Measurements from ENCODE around the gene TMEM44. TPM values are rescaled to one million over a fixed set of nuclear protein-coding genes. Genes with fewer than 3 reads are reported as not detected.

Gene TMEM44
- total and polyA plus RNA-seq, 10 donors = 5.5 to 30.3 (median 22.1) TPM

DNA sequence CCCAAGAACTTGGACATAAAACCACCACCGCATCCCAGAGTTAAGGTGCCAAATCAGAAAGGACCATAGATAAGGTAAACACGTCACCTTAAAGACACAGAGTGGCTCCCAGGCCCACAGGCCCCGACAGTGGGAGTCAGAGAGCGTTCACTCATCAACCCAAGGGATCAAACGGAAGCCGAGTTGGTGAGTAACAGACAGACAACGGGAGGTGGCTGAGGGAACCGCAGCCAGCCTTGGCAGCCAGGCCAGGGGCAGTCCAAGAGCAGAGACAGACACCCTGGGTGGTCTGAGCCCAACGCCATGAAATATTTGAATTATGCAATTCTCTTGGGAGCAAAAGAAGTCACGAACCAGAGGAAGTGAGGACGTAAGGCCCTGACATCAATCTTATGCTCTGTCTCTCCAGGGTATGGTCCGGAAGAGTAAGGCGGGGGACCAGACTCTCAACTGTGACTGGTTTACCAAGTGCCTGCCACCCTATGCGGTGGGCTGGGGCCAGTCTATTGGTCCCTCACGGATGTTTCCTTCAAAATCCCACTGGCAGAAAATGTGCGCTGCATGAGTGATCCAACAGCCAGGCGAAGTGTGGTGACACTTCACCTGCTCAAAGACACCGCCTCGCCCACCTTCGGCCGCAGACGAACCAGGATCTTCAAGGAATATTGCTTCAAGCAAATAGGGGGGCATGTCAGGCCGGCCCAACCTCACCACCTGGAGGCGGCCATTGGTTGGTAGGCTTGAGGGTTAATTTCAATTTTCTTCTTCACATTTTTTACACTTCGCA, 34.3 kb downstream of the TMEM44 start:
- Histone ChIP-seq H3K9me3 (no peaks in the 10 kb centered on the region), H3K27ac (no peak overlapping the region), H3K4me3 (no peak overlapping the region), H3K27me3 (replicated peaks in 1 of 7) (no peaks in the 10 kb centered on the region), H3K36me3 (peaks cover 0 to 60% (median 2%) of the 10 kb centered on the region in 6 donors), H3K4me1 (peaks cover 0 to 10% (median 5%) of the 10 kb centered on the region in 6 donors)
- WGBS, 5 donors = 79 to 89% (median 84%) methylated on average over 25 of the region's 25 CpGs
- no peak for DNase-seq
- TF ChIP-seq, protein P1, sequence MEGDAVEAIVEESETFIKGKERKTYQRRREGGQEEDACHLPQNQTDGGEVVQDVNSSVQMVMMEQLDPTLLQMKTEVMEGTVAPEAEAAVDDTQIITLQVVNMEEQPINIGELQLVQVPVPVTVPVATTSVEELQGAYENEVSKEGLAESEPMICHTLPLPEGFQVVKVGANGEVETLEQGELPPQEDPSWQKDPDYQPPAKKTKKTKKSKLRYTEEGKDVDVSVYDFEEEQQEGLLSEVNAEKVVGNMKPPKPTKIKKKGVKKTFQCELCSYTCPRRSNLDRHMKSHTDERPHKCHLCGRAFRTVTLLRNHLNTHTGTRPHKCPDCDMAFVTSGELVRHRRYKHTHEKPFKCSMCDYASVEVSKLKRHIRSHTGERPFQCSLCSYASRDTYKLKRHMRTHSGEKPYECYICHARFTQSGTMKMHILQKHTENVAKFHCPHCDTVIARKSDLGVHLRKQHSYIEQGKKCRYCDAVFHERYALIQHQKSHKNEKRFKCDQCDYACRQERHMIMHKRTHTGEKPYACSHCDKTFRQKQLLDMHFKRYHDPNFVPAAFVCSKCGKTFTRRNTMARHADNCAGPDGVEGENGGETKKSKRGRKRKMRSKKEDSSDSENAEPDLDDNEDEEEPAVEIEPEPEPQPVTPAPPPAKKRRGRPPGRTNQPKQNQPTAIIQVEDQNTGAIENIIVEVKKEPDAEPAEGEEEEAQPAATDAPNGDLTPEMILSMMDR (IDR thresholded peaks at IDR 0.05 in 8 of 11, conservative IDR thresholded peaks at IDR 0.05 in 3 of 11) = no peak
- TF ChIP-seq POLR2A (IDR thresholded peaks at IDR 0.05) = no peak
- no peak for TF ChIP-seq POLR2AphosphoS5 (IDR thresholded peaks at IDR 0.05)
- intact Hi-C loops (cut with DNase I; ENCODE audit: low total_unique reads) = loop anchor here (5.0 kb wide), 1 partner anchor 127 kb away; no protein-coding TSS in a partner anchor

DNA sequence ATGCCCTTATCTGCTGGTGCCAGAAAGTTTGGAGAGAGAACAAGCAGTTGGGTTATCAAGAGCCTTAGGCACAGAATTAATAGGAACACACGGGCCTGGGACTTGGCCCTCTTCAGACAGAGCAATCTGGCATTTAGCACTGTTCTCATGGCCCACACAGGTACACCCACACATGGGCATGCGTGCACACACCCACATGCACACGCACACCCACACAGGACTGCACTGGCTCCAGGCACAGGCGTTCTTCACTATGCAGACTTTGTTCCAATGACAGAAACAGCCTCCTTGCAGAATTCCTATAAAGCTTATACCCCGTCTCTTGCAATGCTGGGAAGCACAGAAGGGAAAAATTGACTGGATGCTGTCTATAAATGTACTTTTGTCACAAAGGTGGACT, 36.3 kb downstream of the TMEM44 start:
- H3K9me3 ChIP-seq = no peaks in the 10 kb centered on the region
- no peaks in the 10 kb centered on the region for H3K27me3 ChIP-seq (replicated peaks in 1 of 7)
- intact Hi-C loops (cut with DNase I; ENCODE audit: low total_unique reads) = loop anchor here (5.0 kb wide), 1 partner anchor 125 kb away; no protein-coding TSS in a partner anchor
- TF ChIP-seq, protein P1 (IDR thresholded peaks at IDR 0.05 in 8 of 11, conservative IDR thresholded peaks at IDR 0.05 in 3 of 11) = no peak
- TF ChIP-seq POLR2A (IDR thresholded peaks at IDR 0.05) (no peak), POLR2AphosphoS5 (IDR thresholded peaks at IDR 0.05) (no peak)
- 85 to 91% (median 90%) methylated on average over 5 of the region's 5 CpGs for WGBS, 5 donors
- H3K27ac ChIP-seq = no peak overlapping the region
- peaks cover 0 to 26% (median 15%) of the 10 kb centered on the region in 6 donors for H3K4me1 ChIP-seq
- peaks cover 0 to 39% (median 2%) of the 10 kb centered on the region in 6 donors for H3K36me3 ChIP-seq
- DNase-seq = no peak
- H3K4me3 ChIP-seq = no peak overlapping the region

DNA sequence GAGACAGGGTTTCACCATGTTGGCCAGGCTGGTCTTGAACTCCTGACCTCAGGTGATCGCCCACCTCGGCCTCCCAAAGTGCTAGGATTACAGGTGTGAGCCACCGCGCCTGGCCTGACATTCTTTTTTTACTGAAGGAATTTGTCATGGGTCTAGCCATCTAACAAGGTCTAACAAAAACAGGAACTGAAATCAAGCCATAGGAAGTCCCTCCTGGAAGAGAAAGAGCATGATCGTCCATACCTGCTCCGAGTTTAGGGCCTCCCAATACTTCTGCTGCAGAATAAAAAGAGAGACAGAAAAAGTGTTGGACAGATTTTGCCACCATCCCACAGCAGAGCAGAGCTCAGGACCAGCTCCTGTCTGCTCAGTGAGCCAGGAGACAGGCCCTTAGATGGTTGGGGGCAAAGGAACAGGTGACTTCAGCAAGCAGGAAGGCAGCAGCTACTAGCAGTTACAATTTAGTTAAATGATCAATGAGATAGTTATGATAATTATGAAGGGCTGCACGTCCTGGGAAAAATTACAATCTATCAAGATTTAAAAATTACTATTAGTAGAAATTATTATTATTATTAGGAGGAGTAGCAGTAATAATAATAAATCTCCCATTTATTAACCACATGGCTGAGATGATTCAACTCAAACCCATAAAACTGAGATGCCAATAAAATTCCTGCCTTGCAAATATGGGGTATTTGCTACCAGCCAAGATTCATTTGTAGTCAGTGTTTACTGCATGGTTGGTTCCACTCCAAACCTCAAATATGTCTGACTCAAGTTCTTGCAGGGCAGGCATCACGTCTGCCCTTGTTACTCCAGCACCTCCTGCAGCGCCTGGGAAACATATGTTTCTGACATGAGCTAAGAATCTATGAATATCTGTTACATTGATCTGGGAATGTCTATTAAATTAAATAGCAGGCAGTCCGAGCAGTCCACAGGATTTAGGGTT, 40.1 kb downstream of the TMEM44 start:
- H3K4me3 ChIP-seq = no peak overlapping the region
- intact Hi-C loops (cut with DNase I; ENCODE audit: low total_unique reads) = no loop called here
- peaks cover 0 to 42% (median 2%) of the 10 kb centered on the region in 6 donors for H3K36me3 ChIP-seq
- no peaks in the 10 kb centered on the region for H3K9me3 ChIP-seq
- no peaks in the 10 kb centered on the region for H3K27me3 ChIP-seq (replicated peaks in 1 of 7)
- no peak for TF ChIP-seq POLR2AphosphoS5 (IDR thresholded peaks at IDR 0.05)
- peaks cover 0 to 26% (median 15%) of the 10 kb centered on the region in 6 donors for H3K4me1 ChIP-seq
- 62 to 83% (median 71%) methylated on average over 10 of the region's 10 CpGs for WGBS, 5 donors
- no peak for DNase-seq
- H3K27ac ChIP-seq = no peak overlapping the region

DNA sequence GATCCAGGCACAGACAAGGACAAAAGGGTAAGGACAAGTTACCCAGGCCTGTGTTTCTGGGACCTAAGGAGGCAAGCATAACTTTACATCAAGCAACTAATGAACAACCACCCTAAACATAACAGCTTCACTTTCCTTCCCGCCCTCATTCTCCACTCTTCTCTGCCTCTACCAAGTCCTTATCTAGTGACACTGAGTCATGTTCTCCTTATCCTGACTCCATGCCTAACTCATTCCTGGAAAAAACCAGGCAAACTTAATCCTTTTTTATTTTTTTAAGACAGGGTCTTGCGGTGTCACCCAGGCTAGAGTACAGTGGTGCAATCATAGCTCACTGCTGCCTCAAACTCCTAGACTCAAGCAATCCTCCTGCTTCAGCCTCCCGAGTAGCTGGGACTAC, 44.5 kb downstream of the TMEM44 start:
- Histone ChIP-seq H3K27me3 (replicated peaks in 1 of 7) (no peaks in the 10 kb centered on the region), H3K36me3 (peaks cover 0 to 46% (median 0%) of the 10 kb centered on the region in 6 donors), H3K4me1 (peaks cover 7 to 50% (median 26%) of the 10 kb centered on the region in 6 donors), H3K4me3 (no peak overlapping the region), H3K27ac (no peak overlapping the region), H3K9me3 (no peaks in the 10 kb centered on the region)
- DNase-seq = no peak
- TF ChIP-seq POLR2A (IDR thresholded peaks at IDR 0.05) = no peak
- TF ChIP-seq, protein P1 (IDR thresholded peaks at IDR 0.05 in 8 of 11, conservative IDR thresholded peaks at IDR 0.05 in 3 of 11) = no peak
- no peak for TF ChIP-seq POLR2AphosphoS5 (IDR thresholded peaks at IDR 0.05)
- 94 to 97% (median 96%) methylated on average over 3 of the region's 3 CpGs for WGBS, 5 donors
- intact Hi-C loops (cut with DNase I; ENCODE audit: low total_unique reads) = loop anchor here (5.0 kb wide), 1 partner anchor 101 kb away; the partner anchor contains the start of gene ATP13A3
